Gastrocnemius medialis (tissue), 4 donors: Measurements from ENCODE around the gene MAGI1. TPM values are rescaled to one million over a fixed set of nuclear protein-coding genes. Genes with fewer than 3 reads are reported as not detected.
"Not testable (repeated sequence)": the region's sequence is repeated elsewhere in the genome, so short reads cannot be mapped to it uniquely, and the experiment has no call there.

Source experiments
- ATAC-seq, 2 donors: fragments of 150-250 bp; one replicate each; pipeline ENCODE4 v1.9.1; 2016
- DNase-seq, 2 donors: peaks; one replicate each; pipeline ENCODE4 v3.0.0-alpha.2; 2019
- H3K27ac ChIP-seq, 4 donors: fragments of 200-600 bp; sonication (generic); 1 replicate in 1 of 4; 2 replicates in 3 of 4; pipeline ENCODE4 v1.5.1; 2016 to 2018; ENCODE audit warnings: mild to moderate bottlenecking in 2 of 4, moderate library complexity in 1 of 4
- H3K27me3 ChIP-seq, 3 donors: fragments of 200-600 bp; sonication (generic) in 2 of 3; 1 replicate in 1 of 3; 2 replicates in 2 of 3; pipeline versions ENCODE4 v1.5.1 to v1.6.0; 2016 to 2019; ENCODE audit warnings: mild to moderate bottlenecking in 1 of 3, moderate library complexity in 1 of 3
- H3K36me3 ChIP-seq, 2 donors: fragments of 200-600 bp; sonication (generic) in 1 of 2; one replicate each; pipeline ENCODE4 v1.5.1; 2017 to 2018
- H3K4me1 ChIP-seq, 2 donors: fragments of 200-600 bp; sonication (generic) in 1 of 2; one replicate each; pipeline ENCODE4 v1.5.1; 2016 to 2017; ENCODE audit warnings: mild to moderate bottlenecking in 2 of 2
- H3K4me3 ChIP-seq, 4 donors: fragments of 200-600 bp; sonication (generic) in 3 of 4; 1 replicate in 1 of 4; 2 replicates in 3 of 4; pipeline ENCODE4 v1.5.1; 2016 to 2019; ENCODE audit warnings: mild to moderate bottlenecking in 2 of 4
- H3K9me3 ChIP-seq, 3 donors: fragments of 200-600 bp; sonication (generic) in 2 of 3; 1 replicate in 1 of 3; 2 replicates in 2 of 3; pipeline ENCODE4 v1.5.1; 2016 to 2019
- CTCF ChIP-seq, 5 experiments: fragments of 450-650 bp in 3 of 5; fragments of 200-600 bp in 2 of 5; sonication (generic) in 2 of 5; IDR thresholded peaks in 4 of 5; conservative IDR thresholded peaks in 1 of 5; 1 replicate in 4 of 5; 2 replicates in 1 of 5; pipeline ENCODE4 v1.5.1; 2016 to 2019; ENCODE audit warnings: antibody characterized with exemption in 5 of 5, mild to moderate bottlenecking in 3 of 5, moderate library complexity in 3 of 5
- POLR2A ChIP-seq, 2 donors: fragments of 450-650 bp; IDR thresholded peaks; one replicate each; pipeline ENCODE4 v1.6.1; 2017; ENCODE audit warnings: antibody characterized with exemption in 2 of 2, mild to moderate bottlenecking in 2 of 2, moderate library complexity in 2 of 2
- in situ Hi-C, 4 donors: fragments of 200-750 bp; cut with MboI; loops; one replicate each; pipeline versions ENCODE4 v1.15.0 to v1.8.0; 2017; ENCODE audit warnings: low sequenced_read_pairs in 4 of 4
- intact Hi-C: fragments of 100-400 bp; cut with DNase I; formaldehyde crosslinking; loops from one replicate; pipeline ENCODE4 v1.15.1; 2023; ENCODE audit warnings: low total_unique reads
- total RNA-seq, 4 donors: library from RNA; depleted of rRNA; stranded (reverse); fragments of >200 nt; gene quantifications; one replicate each; pipeline versions ENCODE4 v1.1.0 to v1.2.3, GENCODE V29; 2016

Gene MAGI1
- total RNA-seq, 4 donors from 2014 or later, result 2.6 to 7.5 (median 3.9) TPM

- H3K4me1 ChIP-seq, result no peaks in the 10 kb centered on the region
- DNase-seq (no peak), ATAC-seq (peak in 1 of 2 donors; percentile 55)
- no peak overlapping the region for H3K27ac ChIP-seq
- H3K9me3 ChIP-seq, result no peaks in the 10 kb centered on the region
- no peaks in the 10 kb centered on the region for H3K27me3 ChIP-seq
- intact Hi-C loops (no loop called here), in situ Hi-C loops (no loop called here)
- H3K4me3 ChIP-seq, result no peak overlapping the region
- TF ChIP-seq CTCF (IDR thresholded peaks at IDR 0.05 in 4 of 5, conservative IDR thresholded peaks at IDR 0.05 in 1 of 5) (no peak), POLR2A (IDR thresholded peaks at IDR 0.05) (no peak)
- H3K36me3 ChIP-seq, result no peaks in the 10 kb centered on the region
These were observed 143.9 kb downstream of the MAGI1 start for GRCh38 chr3:65894679-65895453.

GRCh38 chr3:65894126-65894525 is 144.6 kb downstream of the MAGI1 start:
- no peaks in the 10 kb centered on the region for H3K36me3 ChIP-seq
- no peak for DNase-seq
- in situ Hi-C loops, result no loop called here
- H3K4me3 ChIP-seq, result no peak overlapping the region
- H3K27ac ChIP-seq, result no peak overlapping the region
- peaks cover 4 to 5% of the 10 kb centered on the region in 2 donors for H3K4me1 ChIP-seq
- intact Hi-C loops, result no loop called here
- no peak for TF ChIP-seq CTCF (IDR thresholded peaks at IDR 0.05 in 4 of 5, conservative IDR thresholded peaks at IDR 0.05 in 1 of 5)
- no peak for TF ChIP-seq POLR2A (IDR thresholded peaks at IDR 0.05)
- H3K27me3 ChIP-seq, result no peaks in the 10 kb centered on the region
- H3K9me3 ChIP-seq, result no peaks in the 10 kb centered on the region
- no peak for ATAC-seq

- in situ Hi-C loops, result no loop called here
- Histone ChIP-seq H3K27ac (no peak overlapping the region), H3K27me3 (no peaks in the 10 kb centered on the region), H3K4me1 (peaks cover 6 to 7% of the 10 kb centered on the region in 2 donors), H3K4me3 (no peak overlapping the region), H3K36me3 (no peaks in the 10 kb centered on the region), H3K9me3 (no peaks in the 10 kb centered on the region)
- DNase-seq (no peak), ATAC-seq (no peak)
- TF ChIP-seq POLR2A (IDR thresholded peaks at IDR 0.05) (no peak), CTCF (IDR thresholded peaks at IDR 0.05 in 4 of 5, conservative IDR thresholded peaks at IDR 0.05 in 1 of 5) (no peak)
- intact Hi-C loops, result no loop called here
These were observed 145.1 kb downstream of the MAGI1 start for GRCh38 chr3:65893631-65894030.

- in situ Hi-C loops, intact Hi-C loops, ATAC-seq, H3K27me3 ChIP-seq, H3K27ac ChIP-seq, H3K4me3 ChIP-seq, H3K36me3 ChIP-seq, H3K4me1 ChIP-seq, H3K9me3 ChIP-seq, DNase-seq: not testable (repeated sequence)
These were observed 147.2 kb downstream of the MAGI1 start for GRCh38 chr3:65891477-65891876.

DNA sequence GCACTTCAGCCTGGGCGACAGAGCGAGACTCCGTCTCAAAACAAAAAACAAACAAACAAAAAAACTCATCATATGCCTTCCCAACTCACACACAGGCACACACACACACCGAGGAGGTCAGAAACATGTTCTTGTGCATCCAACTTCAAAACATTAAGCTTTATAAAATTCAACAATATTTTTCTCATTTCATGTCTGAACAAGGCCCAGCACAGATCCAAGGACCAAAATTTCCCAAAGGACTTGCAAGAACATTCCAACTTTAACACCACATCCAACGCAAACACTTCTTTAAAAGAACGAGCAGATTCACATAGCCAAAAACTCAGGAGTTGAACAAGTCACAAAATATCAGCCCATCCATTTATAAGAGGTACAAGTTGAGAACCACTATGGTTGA is 148.4 kb downstream of the MAGI1 start:
- DNase-seq (no peak), ATAC-seq (no peak)
- Histone ChIP-seq H3K27me3 (no peaks in the 10 kb centered on the region), H3K9me3 (no peaks in the 10 kb centered on the region), H3K36me3 (no peaks in the 10 kb centered on the region), H3K4me3 (no peak overlapping the region), H3K4me1 (peaks cover 6 to 7% of the 10 kb centered on the region in 2 donors), H3K27ac (no peak overlapping the region)
- intact Hi-C loops, result no loop called here
- in situ Hi-C loops, result no loop called here
- TF ChIP-seq POLR2A (IDR thresholded peaks at IDR 0.05) (no peak), CTCF (IDR thresholded peaks at IDR 0.05 in 4 of 5, conservative IDR thresholded peaks at IDR 0.05 in 1 of 5) (no peak)
